ENCODE results near the gene CBFB. TPM values are rescaled to one million over a fixed set of nuclear protein-coding genes. Genes with fewer than 3 reads are reported as not detected.

Gene CBFB
- total and polyA plus RNA-seq, 2 of the 13 experiments (the other 11 are each of a cell fraction or from before 2014, with no cell fraction given): 22.1 to 70.8 TPM

GRCh38 chr16:67146523-67147357 is 117.8 kb downstream of the CBFB start:
- Histone ChIP-seq H3K79me2 (ENCODE audit: insufficient read depth, low read length) (no peaks in the 10 kb centered on the region), H3K36me3 (replicated peaks in 1 of 2; ENCODE audit: control insufficient read depth in 1 of 2, insufficient read depth in 2 of 2, low read length in 2 of 2) (peaks cover 54 to 73% of the 10 kb centered on the region in 2 experiments), H3K9me3 (ENCODE audit: low read length) (no peaks in the 10 kb centered on the region), H2AFZ (ENCODE audit: low read length) (no peak overlapping the region), H3K27me3 (ENCODE audit: control insufficient read depth in 1 of 2, insufficient read depth in 2 of 2, low read length in 2 of 2) (no peaks in the 10 kb centered on the region; a peak in 1 of 5 replicates), H3K4me2 (ENCODE audit: low read depth, low read length) (no peak overlapping the region), H4K20me1 (ENCODE audit: insufficient read depth, low read length) (peaks cover 9% of the 10 kb centered on the region; the same call in 1 of the 2 replicates), H3K27ac (ENCODE audit: extremely low read length, insufficient read depth, low read length) (no peak overlapping the region), H3K4me1 (ENCODE audit: insufficient read depth, low read length) (peaks cover 15% of the 10 kb centered on the region), H3K9ac (ENCODE audit: insufficient read depth, low read depth, low read length) (no peak overlapping the region), H3K4me3 (replicated peaks in 1 of 3; ENCODE audit: insufficient read depth in 1 of 3, low read depth in 2 of 3, low read length in 3 of 3) (no peak overlapping the region)
- no TSS peak for BruUV-seq (replicated peaks)
- DNase-seq (ENCODE audit: low spot score) (no peak), ATAC-seq (no peak), FAIRE-seq (no peak)
- intact Hi-C loops (cut with micrococcal nuclease; ENCODE audit: unreplicated experiment): no loop called here
- in situ Hi-C loops (cut with HindIII; ENCODE audit: extremely low pct_ligation_motif_present, low pct_unique_long_range_greater_than_20kb): no loop called here
- 94% methylated on average over 7 of the region's 7 CpGs for WGBS (ENCODE audit: low lambda C conversion rate)
- ChIA-PET CTCF (ENCODE audit: low intra/inter-chr PET ratio, low total read pairs) (no interaction called here), POLR2A (interaction anchor here (1.5 kb wide), 1 partner anchor 36 kb away, joined by 6 read pairs; no protein-coding TSS in a partner anchor)
- TF ChIP-seq TBP (CRISPR knock-in tag; IDR thresholded peaks at IDR 0.05) (no peak), JARID2 (CRISPR knock-in tag; IDR thresholded peaks at IDR 0.05; ENCODE audit: insufficient replicate concordance) (no peak), ZNF674 (CRISPR knock-in tag; IDR thresholded peaks at IDR 0.05; ENCODE audit: low read depth) (no peak), RAD21 (CRISPR knock-in tag; IDR thresholded peaks at IDR 0.05) (peak; percentile 35; the same call in 1 of the 2 replicates), RAD51 (IDR thresholded peaks at IDR 0.05; ENCODE audit: borderline replicate concordance) (no peak), PAWR (CRISPR knock-in tag; IDR thresholded peaks at IDR 0.05; ENCODE audit: borderline replicate concordance) (no peak), RBM22 (optimal IDR thresholded peaks at IDR 0.05; ENCODE audit: low read length) (peak; percentile 65), ELF4 (CRISPR knock-in tag; IDR thresholded peaks at IDR 0.05; ENCODE audit: borderline replicate concordance) (no peak), HNRNPK (IDR thresholded peaks at IDR 0.05; ENCODE audit: low read depth, low read length, poor library complexity, severe bottlenecking) (no peak), ZNF207 (IDR thresholded peaks at IDR 0.05; ENCODE audit: borderline replicate concordance) (no peak), ZC3H4 (CRISPR knock-in tag; IDR thresholded peaks at IDR 0.05; ENCODE audit: borderline replicate concordance) (no peak), REPIN1 (CRISPR knock-in tag; IDR thresholded peaks at IDR 0.05; ENCODE audit: borderline replicate concordance, low read depth) (no peak), UBTF (CRISPR knock-in tag; IDR thresholded peaks at IDR 0.05) (no peak), AGO2 (optimal IDR thresholded peaks at IDR 0.05; ENCODE audit: low read depth, low read length) (peak; percentile 70), ZBTB37 (CRISPR knock-in tag; IDR thresholded peaks at IDR 0.05) (no peak), CHCHD3 (CRISPR knock-in tag; IDR thresholded peaks at IDR 0.05) (no peak), DPF2 (CRISPR knock-in tag; IDR thresholded peaks at IDR 0.05; ENCODE audit: borderline replicate concordance, low read depth) (no peak), ZNF841 (CRISPR knock-in tag; IDR thresholded peaks at IDR 0.05; ENCODE audit: borderline replicate concordance) (no peak)
- TF ChIP-seq, protein P1, sequence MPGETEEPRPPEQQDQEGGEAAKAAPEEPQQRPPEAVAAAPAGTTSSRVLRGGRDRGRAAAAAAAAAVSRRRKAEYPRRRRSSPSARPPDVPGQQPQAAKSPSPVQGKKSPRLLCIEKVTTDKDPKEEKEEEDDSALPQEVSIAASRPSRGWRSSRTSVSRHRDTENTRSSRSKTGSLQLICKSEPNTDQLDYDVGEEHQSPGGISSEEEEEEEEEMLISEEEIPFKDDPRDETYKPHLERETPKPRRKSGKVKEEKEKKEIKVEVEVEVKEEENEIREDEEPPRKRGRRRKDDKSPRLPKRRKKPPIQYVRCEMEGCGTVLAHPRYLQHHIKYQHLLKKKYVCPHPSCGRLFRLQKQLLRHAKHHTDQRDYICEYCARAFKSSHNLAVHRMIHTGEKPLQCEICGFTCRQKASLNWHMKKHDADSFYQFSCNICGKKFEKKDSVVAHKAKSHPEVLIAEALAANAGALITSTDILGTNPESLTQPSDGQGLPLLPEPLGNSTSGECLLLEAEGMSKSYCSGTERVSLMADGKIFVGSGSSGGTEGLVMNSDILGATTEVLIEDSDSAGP (CRISPR knock-in tag; IDR thresholded peaks at IDR 0.05; ENCODE audit: borderline replicate concordance): no peak
